B cell (primary cell): ENCODE data around the gene SCN4B. TPM values are rescaled to one million over a fixed set of nuclear protein-coding genes. Genes with fewer than 3 reads are reported as not detected.
"Not testable (repeated sequence)": the region's sequence is repeated elsewhere in the genome, so short reads cannot be mapped to it uniquely, and the experiment has no call there.

Source experiments
- ATAC-seq: fragments of 200-7000 bp; cut with Tn5 transposase; one replicate; pipeline ENCODE4 v1.10.0; 2021; ENCODE audit warnings: low read depth, mild to moderate bottlenecking, moderate number of reproducible peaks, moderate library complexity
- CTCF ChIA-PET: fragments of 350-600 bp; sonication (Branson Sonifier 250); formaldehyde crosslinking; loops from one replicate; lab custom pipeline; 2021; ENCODE audit warnings: antibody characterized with exemption, inconsistent platforms; lab: Charles Lee
- POLR2A ChIA-PET: fragments of 350-600 bp; sonication (Branson Sonifier 250); formaldehyde crosslinking; loops from one replicate; lab custom pipeline; 2021; ENCODE audit warnings: antibody characterized with exemption; lab: Charles Lee
- DNase-seq: peaks from one replicate; pipeline ENCODE4 v3.0.0; 2013
- H2AFZ ChIP-seq: 2 replicates; pipeline ENCODE4 v1.6.1; 2012; ENCODE audit warnings: mild to moderate bottlenecking, low read depth, low read length; ENCODE audit not compliant: insufficient read depth, poor library complexity, severe bottlenecking
- H3K27ac ChIP-seq, 2 donors: 1 replicate in 1 of 2; 2 replicates in 1 of 2; pipeline ENCODE4 v1.5.1; 2012 to 2013; ENCODE audit warnings: low read length in 2 of 2, mild to moderate bottlenecking in 2 of 2, moderate library complexity in 1 of 2
- H3K27me3 ChIP-seq, 4 experiments: fragments of 200-600 bp in 1 of 4; sonication (generic) in 1 of 4; replicated peaks in 1 of 4; 1 replicate in 2 of 4; 2 replicates in 2 of 4; pipeline versions ENCODE4 v1.6.1 to v1.7.0; 2013 to 2016; ENCODE audit warnings: low read length in 3 of 4, mild to moderate bottlenecking in 2 of 4, mixed read lengths in 1 of 4, moderate library complexity in 1 of 4; ENCODE audit not compliant: insufficient read depth in 4 of 4, control insufficient read depth in 3 of 4; ENCODE audit errors: control extremely low read depth in 1 of 4
- H3K36me3 ChIP-seq, 2 experiments: replicated peaks in 1 of 2; 1 replicate in 1 of 2; 2 replicates in 1 of 2; pipeline versions ENCODE4 v1.6.1 to v1.7.1; 2013; ENCODE audit warnings: low read length in 1 of 2; ENCODE audit not compliant: insufficient read depth in 2 of 2, control insufficient read depth in 1 of 2; ENCODE audit errors: control extremely low read depth in 1 of 2, extremely low read depth in 1 of 2
- H3K4me1 ChIP-seq, 2 donors: fragments of 200-600 bp in 1 of 2; sonication (generic) in 1 of 2; 1 replicate in 1 of 2; 2 replicates in 1 of 2; pipeline versions ENCODE4 v1.5.1 to v1.6.1; 2013 to 2017; ENCODE audit warnings: low read length in 2 of 2; ENCODE audit not compliant: control insufficient read depth in 2 of 2, insufficient read depth in 2 of 2
- H3K4me2 ChIP-seq: replicated peaks from 2 replicates; pipeline ENCODE3; 2012; ENCODE audit warnings: mild to moderate bottlenecking, low read depth, low read length; ENCODE audit not compliant: poor library complexity, severe bottlenecking
- H3K4me3 ChIP-seq, 5 experiments: fragments of 200-600 bp in 1 of 5; sonication (generic) in 1 of 5; 1 replicate in 3 of 5; 2 replicates in 2 of 5; pipeline versions ENCODE4 v1.5.1 to v1.7.0; 2011 to 2016; ENCODE audit warnings: low read length in 4 of 5, mild to moderate bottlenecking in 4 of 5, low read depth in 2 of 5, control low read depth in 1 of 5, moderate library complexity in 1 of 5; ENCODE audit not compliant: insufficient read depth in 1 of 5; ENCODE audit errors: control extremely low read depth in 1 of 5, extremely low read depth in 1 of 5
- H3K79me2 ChIP-seq: fragments of 200-600 bp; sonication (generic); one replicate; pipeline ENCODE4 v1.6.0; 2016; ENCODE audit warnings: low read length; ENCODE audit not compliant: control insufficient read depth, insufficient read depth
- H3K9ac ChIP-seq: fragments of 200-600 bp; sonication (generic); 2 replicates; pipeline ENCODE4 v1.6.1; 2017; ENCODE audit warnings: mild to moderate bottlenecking, low read length, moderate library complexity
- H3K9me3 ChIP-seq, 3 donors: one replicate each; pipeline versions ENCODE4 v1.6.1 to v1.7.1; 2013; ENCODE audit warnings: low read length in 2 of 3; ENCODE audit not compliant: control insufficient read depth in 2 of 3, insufficient read depth in 1 of 3; ENCODE audit errors: control extremely low read depth in 1 of 3
- H4K20me1 ChIP-seq: 2 replicates; pipeline ENCODE4 v1.6.0; 2012; ENCODE audit warnings: mild to moderate bottlenecking, low read length; ENCODE audit not compliant: insufficient read depth, control insufficient read depth, poor library complexity, severe bottlenecking
- H3K27ac Mint-ChIP-seq: one replicate; pipeline ENCODE4 v1.8.0; 2021; ENCODE audit warnings: mixed read lengths
- H3K27me3 Mint-ChIP-seq: one replicate; pipeline ENCODE4 v1.8.0; 2021; ENCODE audit warnings: mixed read lengths
- H3K4me1 Mint-ChIP-seq: one replicate; pipeline ENCODE4 v1.8.0; 2021; ENCODE audit warnings: mixed read lengths
- H3K4me3 Mint-ChIP-seq: one replicate; pipeline ENCODE4 v1.8.0; 2021; ENCODE audit warnings: mixed read lengths
- H3K9me3 Mint-ChIP-seq: one replicate; pipeline ENCODE4 v1.8.0; 2022; ENCODE audit warnings: mixed read lengths; ENCODE audit not compliant: insufficient read depth
- EZH2 ChIP-seq: IDR thresholded peaks from 2 replicates; pipeline ENCODE4 v1.6.1; 2012; ENCODE audit warnings: borderline replicate concordance, low read depth, mild to moderate bottlenecking, moderate library complexity, low read length; ENCODE audit not compliant: insufficient read depth, poor library complexity, severe bottlenecking
- WGBS: methylation state at CpG from one replicate; pipeline ENCODE4 v1.1.5; 2013; ENCODE audit warnings: missing lambda C conversion rate; ENCODE audit not compliant: insufficient coverage; 5-methylcytosine and 5-hydroxymethylcytosine counted together
- intact Hi-C: fragments of 100-400 bp; cut with micrococcal nuclease; formaldehyde crosslinking; loops from one replicate; pipeline ENCODE4 v1.10.0; 2022
- polyA plus RNA-seq: library from polyadenylated mRNA; depleted of rRNA; stranded (reverse); fragments of >200 nt; gene quantifications from 2 replicates; pipeline ENCODE4 v1.2.3, GENCODE V29; 2012
- total RNA-seq, 2 donors: library from RNA; stranded (reverse); fragments of 120-200 nt in 1 of 2; gene quantifications; 1 replicate in 1 of 2; 2 replicates in 1 of 2; pipeline versions ENCODE4 v1.2.3 to v1.2.4, GENCODE V29; 2013 to 2022
- TF ChIP-seq, protein P1 (sequence below): fragments of 200-600 bp; IDR thresholded peaks from one replicate; pipeline ENCODE4 v1.8.0; 2022; ENCODE audit warnings: antibody characterized with exemption, mild to moderate bottlenecking

The SCN4B gene
- total and polyA plus RNA-seq, 2 donors (not counting 1 experiment from before 2014, with no cell fraction given): not detected

DNA sequence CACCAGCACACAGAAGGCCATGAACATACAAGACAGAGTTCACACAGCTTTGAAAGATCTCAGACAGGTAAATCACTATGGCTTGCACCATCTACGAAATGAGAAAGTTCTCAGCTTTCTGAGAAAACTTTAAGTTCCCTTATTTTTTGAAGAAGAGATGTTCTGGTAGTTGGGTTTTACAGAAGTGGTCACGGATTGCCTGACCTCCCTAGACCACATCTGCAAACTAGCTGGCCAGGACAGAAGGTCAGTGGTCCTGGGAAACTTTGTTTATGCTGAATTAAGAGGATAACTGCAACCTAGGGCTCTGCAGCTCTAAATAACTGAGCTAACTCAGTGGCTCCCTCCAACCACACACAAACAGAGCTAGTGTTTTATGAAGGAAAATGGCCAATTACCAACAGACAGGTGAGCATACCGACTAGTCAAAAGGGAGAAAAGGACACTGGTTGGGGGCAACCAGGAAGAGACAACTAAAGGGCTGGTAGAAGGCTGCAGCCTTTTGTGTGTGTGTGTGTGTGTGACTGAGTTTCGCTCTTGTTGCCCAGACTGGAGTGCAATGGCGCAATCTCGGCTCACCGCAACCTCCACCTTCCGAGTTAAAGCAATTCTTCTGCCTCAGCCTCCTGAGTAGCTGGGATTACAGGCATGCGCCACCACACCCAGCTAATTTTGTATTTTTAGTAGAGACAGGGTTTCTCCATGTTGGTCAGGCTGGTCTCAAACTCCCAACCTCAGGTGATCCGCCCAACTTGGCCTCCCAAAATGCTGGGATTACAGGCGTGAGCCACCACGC is 32.4 kb upstream of the SCN4B start:
- POLR2A ChIA-PET: no interaction called here
- H3K9me3 ChIP-seq: no peaks in the 10 kb centered on the region
- H3K4me1 ChIP-seq: no peaks in the 10 kb centered on the region
- Mint-ChIP-seq H3K9me3 (no peaks in the 10 kb centered on the region), H3K4me3 (no peak overlapping the region), H3K4me1 (no peaks in the 10 kb centered on the region), H3K27me3 (peaks cover 42% of the 10 kb centered on the region), H3K27ac (no peak overlapping the region)
- H3K36me3 ChIP-seq: no peaks in the 10 kb centered on the region
- intact Hi-C loops: no loop called here
- H3K79me2 ChIP-seq: no peaks in the 10 kb centered on the region
- no peaks in the 10 kb centered on the region for H4K20me1 ChIP-seq
- no peak overlapping the region for H2AFZ ChIP-seq
- DNase-seq (no peak), ATAC-seq (no peak)
- 98% methylated on average over 5 of the region's 12 CpGs for WGBS
- no peak overlapping the region for H3K27ac ChIP-seq
- TF ChIP-seq EZH2: no peak
- TF ChIP-seq, protein P1, sequence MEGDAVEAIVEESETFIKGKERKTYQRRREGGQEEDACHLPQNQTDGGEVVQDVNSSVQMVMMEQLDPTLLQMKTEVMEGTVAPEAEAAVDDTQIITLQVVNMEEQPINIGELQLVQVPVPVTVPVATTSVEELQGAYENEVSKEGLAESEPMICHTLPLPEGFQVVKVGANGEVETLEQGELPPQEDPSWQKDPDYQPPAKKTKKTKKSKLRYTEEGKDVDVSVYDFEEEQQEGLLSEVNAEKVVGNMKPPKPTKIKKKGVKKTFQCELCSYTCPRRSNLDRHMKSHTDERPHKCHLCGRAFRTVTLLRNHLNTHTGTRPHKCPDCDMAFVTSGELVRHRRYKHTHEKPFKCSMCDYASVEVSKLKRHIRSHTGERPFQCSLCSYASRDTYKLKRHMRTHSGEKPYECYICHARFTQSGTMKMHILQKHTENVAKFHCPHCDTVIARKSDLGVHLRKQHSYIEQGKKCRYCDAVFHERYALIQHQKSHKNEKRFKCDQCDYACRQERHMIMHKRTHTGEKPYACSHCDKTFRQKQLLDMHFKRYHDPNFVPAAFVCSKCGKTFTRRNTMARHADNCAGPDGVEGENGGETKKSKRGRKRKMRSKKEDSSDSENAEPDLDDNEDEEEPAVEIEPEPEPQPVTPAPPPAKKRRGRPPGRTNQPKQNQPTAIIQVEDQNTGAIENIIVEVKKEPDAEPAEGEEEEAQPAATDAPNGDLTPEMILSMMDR: no peak
- no peak overlapping the region for H3K9ac ChIP-seq
- CTCF ChIA-PET: interaction anchor here (0.7 to 2.7 kb wide), 7 partner anchors 11 to 304 kb away, joined by 3 to 10 read pairs (median 4); no protein-coding TSS in a partner anchor
- H3K4me2 ChIP-seq: no peak overlapping the region
- H3K27me3 ChIP-seq: peaks cover 0 to 15% (median under 1%) of the 10 kb centered on the region in 4 experiments
- no peak overlapping the region for H3K4me3 ChIP-seq

DNA sequence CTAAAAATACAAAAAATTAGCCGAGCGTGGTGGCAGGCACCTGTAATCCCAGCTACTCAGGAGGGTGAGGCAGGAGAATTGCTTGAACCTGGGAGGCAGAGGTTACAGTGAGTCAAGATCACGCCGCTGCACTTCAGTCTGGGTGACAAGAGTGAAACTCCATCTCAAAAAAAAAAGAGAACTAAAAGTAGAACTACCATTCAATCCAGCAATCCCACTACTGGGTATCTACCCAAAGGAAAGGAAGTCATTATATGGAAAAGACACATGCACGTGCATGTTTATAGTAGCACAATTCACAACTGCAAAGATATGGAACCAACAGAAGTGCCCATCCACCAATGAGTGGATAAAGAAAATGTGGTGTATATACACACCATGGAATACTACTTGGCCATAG is 31.1 kb upstream of the SCN4B start:
- H3K9me3 Mint-ChIP-seq, H3K4me3 ChIP-seq, H3K9me3 ChIP-seq, intact Hi-C loops, H3K27ac Mint-ChIP-seq, H3K4me2 ChIP-seq, H3K4me1 ChIP-seq, H3K36me3 ChIP-seq, H4K20me1 ChIP-seq, H2AFZ ChIP-seq, ATAC-seq, POLR2A ChIA-PET, H3K27ac ChIP-seq, H3K4me1 Mint-ChIP-seq, DNase-seq, H3K79me2 ChIP-seq, H3K4me3 Mint-ChIP-seq, H3K9ac ChIP-seq: not testable (repeated sequence)
- peaks cover 0 to 14% (median 0%) of the 10 kb centered on the region in 4 experiments for H3K27me3 ChIP-seq
- CTCF ChIA-PET: interaction anchor here (2.7 kb wide), 1 partner anchor 12 kb away, joined by 10 read pairs; no protein-coding TSS in a partner anchor
- peaks cover 38% of the 10 kb centered on the region for H3K27me3 Mint-ChIP-seq
- WGBS: no CpG with 5 or more reads among the region's 5 CpGs
